GM12878 (cell line): ENCODE results near the gene NT5C1A. TPM values are rescaled to one million over a fixed set of nuclear protein-coding genes. Genes with fewer than 3 reads are reported as not detected.

ENCODE experiments used
- ATAC-seq: fragments of 200-7000 bp; cut with Tn5 transposase; 3 replicates; pipeline ENCODE4 v1.9.1; 2020; ENCODE audit warnings: mild to moderate bottlenecking, moderate library complexity
- BruUV-seq: library from RNA; stranded (reverse); fragments of 400-500 nt; replicated peaks from 2 replicates; lab custom pipeline; 2021; lab: Mats Ljungman, UMichigan
- CTCF ChIA-PET: fragments of 300-600 bp; sonication (Branson Sonifier 250); formaldehyde crosslinking; extraction: SDS; loops from one replicate; lab custom pipeline; 2021; ENCODE audit warnings: inconsistent platforms; lab: Yijun Ruan, JAX
- POLR2A ChIA-PET: fragments of 350-600 bp; formaldehyde crosslinking; extraction: SDS; loops from one replicate; lab custom pipeline; 2021; ENCODE audit warnings: inconsistent platforms; lab: Charles Lee
- RAD21 ChIA-PET: fragments of 300-600 bp; sonication (Branson Sonifier 250); formaldehyde crosslinking; loops from one replicate; lab custom pipeline; 2023; ENCODE audit warnings: antibody characterized with exemption; ENCODE audit not compliant: unreplicated experiment; lab: Charles Lee
- SMC1A ChIA-PET: fragments of 300-600 bp; sonication (Branson Sonifier 250); formaldehyde crosslinking; loops from one replicate; lab custom pipeline; 2023; ENCODE audit not compliant: unreplicated experiment, uncharacterized antibody; lab: Charles Lee
- DNase-seq: peaks from one replicate; pipeline ENCODE4 v3.0.0-alpha.2; 2011; ENCODE audit warnings: low read depth, low spot score
- FAIRE-seq: peaks from 3 replicates; lab custom pipeline; 2011; peaks lifted over from hg19 to GRCh38; lab: Jason Lieb, UNC
- H2AFZ ChIP-seq: 2 replicates; pipeline ENCODE4 v1.6.0; 2011; ENCODE audit warnings: low read depth, low read length, control low read depth; ENCODE audit not compliant: control insufficient read depth
- H3K27ac ChIP-seq: 2 replicates; pipeline ENCODE4 v1.5.1; 2011; ENCODE audit warnings: control low read depth; ENCODE audit not compliant: control insufficient read depth, insufficient read depth
- H3K27me3 ChIP-seq, 2 experiments: replicated peaks in 1 of 2; 2 replicates each; pipeline versions ENCODE4 v1.6.0 to v1.6.1; 2011; ENCODE audit warnings: low read length in 1 of 2; ENCODE audit not compliant: control insufficient read depth in 2 of 2, insufficient read depth in 2 of 2
- H3K36me3 ChIP-seq, 2 experiments: 2 replicates each; pipeline ENCODE4 v1.5.1; 2011; ENCODE audit warnings: low read length in 1 of 2; ENCODE audit not compliant: control insufficient read depth in 2 of 2, insufficient read depth in 2 of 2
- H3K4me1 ChIP-seq: 2 replicates; pipeline ENCODE4 v1.6.1; 2011; ENCODE audit warnings: mild to moderate bottlenecking, low read length, moderate library complexity, mixed read lengths; ENCODE audit not compliant: control insufficient read depth, insufficient read depth
- H3K4me2 ChIP-seq: 2 replicates; pipeline ENCODE4 v1.6.0; 2011; ENCODE audit warnings: control low read depth; ENCODE audit not compliant: control insufficient read depth, insufficient read depth
- H3K4me3 ChIP-seq: fragments of 200-600 bp; sonication (generic); 2 replicates; pipeline ENCODE4 v1.5.1; 2016
- H3K79me2 ChIP-seq: 2 replicates; pipeline ENCODE4 v1.6.0; 2011; ENCODE audit warnings: low read length; ENCODE audit not compliant: control insufficient read depth, insufficient read depth
- H3K9ac ChIP-seq: 2 replicates; pipeline ENCODE4 v1.8.0; 2011; ENCODE audit warnings: low read length, control low read depth, mixed read lengths; ENCODE audit not compliant: control insufficient read depth, insufficient read depth
- H3K9me3 ChIP-seq: replicated peaks from 3 replicates; pipeline ENCODE4 v1.5.1; 2011; ENCODE audit warnings: mild to moderate bottlenecking, low read length; ENCODE audit not compliant: control insufficient read depth, insufficient read depth
- H4K20me1 ChIP-seq: 2 replicates; pipeline ENCODE4 v1.6.0; 2011; ENCODE audit not compliant: control insufficient read depth, insufficient read depth
- FOXK2 ChIP-seq: fragments of 450-650 bp; IDR thresholded peaks from 2 replicates; pipeline ENCODE4 v1.6.1; 2017; ENCODE audit warnings: mild to moderate bottlenecking, moderate library complexity
- NR2C2 ChIP-seq: IDR thresholded peaks from 2 replicates; pipeline ENCODE4 v1.6.1; 2011; ENCODE audit warnings: borderline replicate concordance, low read depth; ENCODE audit not compliant: control insufficient read depth, insufficient read length
- POLR2A ChIP-seq: IDR thresholded peaks from 2 replicates; pipeline ENCODE4 v1.6.1; 2011; ENCODE audit warnings: low read depth, mild to moderate bottlenecking, low read length
- RB1 ChIP-seq: fragments of 450-650 bp; formaldehyde crosslinking; IDR thresholded peaks from 2 replicates; pipeline ENCODE4 v1.6.1; 2017; ENCODE audit warnings: mild to moderate bottlenecking, borderline replicate concordance
- SMAD5 ChIP-seq: IDR thresholded peaks from 2 replicates; pipeline ENCODE4 v1.6.1; 2016; ENCODE audit warnings: antibody characterized with exemption, low read depth
- WGBS: methylation state at CpG from one replicate; pipeline ENCODE4 v1.1.6; 2016; ENCODE audit warnings: low lambda C conversion rate; ENCODE audit not compliant: insufficient replicate concordance, insufficient coverage; ENCODE audit errors: missing lambda C conversion rate; 5-methylcytosine and 5-hydroxymethylcytosine counted together
- in situ Hi-C: fragments of 300-500 bp; cut with MboI; formaldehyde crosslinking; loops from 9 replicates; pipeline ENCODE4 v1.14.3; 2018; ENCODE audit warnings: mixed read lengths
- intact Hi-C: fragments of 100-400 bp; cut with micrococcal nuclease; formaldehyde crosslinking; loops from one replicate; pipeline ENCODE4 v1.14.2; 2022; ENCODE audit not compliant: unreplicated experiment
- polyA plus RNA-seq, 11 experiments: library from polyadenylated mRNA; depleted of rRNA in 4 of 11; unstranded in 6 of 11; stranded (reverse) in 5 of 11; fragments of >200 nt; fragmentation: Nextera tagmentation in 4 of 11; fragmentation: Illumina TruSeq in 1 of 11; extraction: Ambion mirVana in 4 of 11; extraction: Trizol in 1 of 11; gene quantifications; 1 replicate in 1 of 11; 2 replicates in 10 of 11; pipeline versions ENCODE4 v1.2.1 to v1.2.3, GENCODE V29; 2011 to 2016; ENCODE audit warnings: inconsistent platforms in 2 of 11, missing spikeins in 2 of 11, low read depth in 1 of 11
- total RNA-seq, 4 experiments: library from RNA; depleted of rRNA in 3 of 4; stranded (reverse); fragments of >200 nt in 3 of 4; fragmentation: Illumina TruSeq in 1 of 4; extraction: Trizol in 1 of 4; gene quantifications; 2 replicates each; pipeline versions ENCODE4 v1.2.1 to v1.2.3, GENCODE V29; 2013 to 2021
- TF ChIP-seq, protein P1 (sequence below): fragments of 450-650 bp; IDR thresholded peaks from 2 replicates; pipeline ENCODE4 v1.6.1; 2017; ENCODE audit warnings: mild to moderate bottlenecking, moderate library complexity
- TF ChIP-seq, protein P2 (sequence below): IDR thresholded peaks from 2 replicates; pipeline ENCODE4 v1.6.1; 2012; ENCODE audit warnings: low read length, inconsistent platforms
- TF ChIP-seq, protein P3 (sequence below): IDR thresholded peaks from 2 replicates; pipeline ENCODE4 v1.6.1; 2012; ENCODE audit warnings: mild to moderate bottlenecking, low read depth, low read length
- TF ChIP-seq, protein P4 (sequence below): fragments of 150-350 bp; IDR thresholded peaks from 2 replicates; pipeline ENCODE4 v1.6.1; 2014; ENCODE audit warnings: mild to moderate bottlenecking, low read depth, low read length

NT5C1A gene
- total and polyA plus RNA-seq, 10 of the 15 experiments (the other 5 are each of a cell fraction or from before 2014, with no cell fraction given) = 0.05 to 0.77 (median 0.22) TPM; not detected in 1

DNA sequence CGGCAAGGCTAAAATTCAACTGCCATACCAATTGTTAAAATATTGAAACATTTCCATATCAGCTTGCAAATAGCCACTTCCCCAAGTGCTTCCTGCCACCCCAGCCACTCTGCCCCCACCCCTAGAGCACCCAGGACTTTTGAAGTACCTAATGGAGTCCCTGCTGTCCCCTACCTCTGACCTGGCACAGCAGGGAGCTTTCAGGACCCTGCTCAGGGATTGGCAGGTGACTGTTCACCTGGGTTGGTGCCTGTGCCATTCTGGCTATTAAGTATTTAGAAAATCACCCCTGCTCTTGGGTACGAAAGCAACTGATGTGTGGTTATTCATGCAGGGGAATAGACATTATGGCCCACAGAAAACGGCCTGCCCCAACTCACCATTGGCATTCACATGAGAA lies 28.4 kb upstream of the NT5C1A start:
- in situ Hi-C loops (no loop called here), intact Hi-C loops (no loop called here)
- ChIA-PET RAD21 (interaction anchor here (0.7 kb wide), 1 partner anchor 18 kb away, joined by 3 read pairs; no protein-coding TSS in a partner anchor), POLR2A (no interaction called here), SMC1A (interaction anchor here (0.8 to 1.8 kb wide), 3 partner anchors 27 to 99 kb away, joined by 3 to 5 read pairs (median 3); no protein-coding TSS in a partner anchor), CTCF (interaction anchor here (0.6 to 6.5 kb wide), 7 partner anchors 11 to 645 kb away, joined by 3 to 39 read pairs (median 3); no protein-coding TSS in a partner anchor)
- Histone ChIP-seq H3K27ac (no peak overlapping the region), H3K9me3 (no peaks in the 10 kb centered on the region), H3K27me3 (no peaks in the 10 kb centered on the region; a peak in 1 of 4 replicates), H2AFZ (no peak overlapping the region), H4K20me1 (no peaks in the 10 kb centered on the region), H3K36me3 (no peaks in the 10 kb centered on the region), H3K4me3 (no peak overlapping the region), H3K79me2 (no peaks in the 10 kb centered on the region), H3K4me1 (no peaks in the 10 kb centered on the region), H3K4me2 (no peak overlapping the region), H3K9ac (no peak overlapping the region)
- WGBS = 33% methylated on average over 3 of the region's 3 CpGs
- ATAC-seq = no peak
- FAIRE-seq = no peak
- DNase-seq = no peak
- no TSS peak for BruUV-seq
- TF ChIP-seq POLR2A (no peak), RB1 (no peak), FOXK2 (no peak), SMAD5 (no peak), NR2C2 (no peak)
- TF ChIP-seq, protein P1, sequence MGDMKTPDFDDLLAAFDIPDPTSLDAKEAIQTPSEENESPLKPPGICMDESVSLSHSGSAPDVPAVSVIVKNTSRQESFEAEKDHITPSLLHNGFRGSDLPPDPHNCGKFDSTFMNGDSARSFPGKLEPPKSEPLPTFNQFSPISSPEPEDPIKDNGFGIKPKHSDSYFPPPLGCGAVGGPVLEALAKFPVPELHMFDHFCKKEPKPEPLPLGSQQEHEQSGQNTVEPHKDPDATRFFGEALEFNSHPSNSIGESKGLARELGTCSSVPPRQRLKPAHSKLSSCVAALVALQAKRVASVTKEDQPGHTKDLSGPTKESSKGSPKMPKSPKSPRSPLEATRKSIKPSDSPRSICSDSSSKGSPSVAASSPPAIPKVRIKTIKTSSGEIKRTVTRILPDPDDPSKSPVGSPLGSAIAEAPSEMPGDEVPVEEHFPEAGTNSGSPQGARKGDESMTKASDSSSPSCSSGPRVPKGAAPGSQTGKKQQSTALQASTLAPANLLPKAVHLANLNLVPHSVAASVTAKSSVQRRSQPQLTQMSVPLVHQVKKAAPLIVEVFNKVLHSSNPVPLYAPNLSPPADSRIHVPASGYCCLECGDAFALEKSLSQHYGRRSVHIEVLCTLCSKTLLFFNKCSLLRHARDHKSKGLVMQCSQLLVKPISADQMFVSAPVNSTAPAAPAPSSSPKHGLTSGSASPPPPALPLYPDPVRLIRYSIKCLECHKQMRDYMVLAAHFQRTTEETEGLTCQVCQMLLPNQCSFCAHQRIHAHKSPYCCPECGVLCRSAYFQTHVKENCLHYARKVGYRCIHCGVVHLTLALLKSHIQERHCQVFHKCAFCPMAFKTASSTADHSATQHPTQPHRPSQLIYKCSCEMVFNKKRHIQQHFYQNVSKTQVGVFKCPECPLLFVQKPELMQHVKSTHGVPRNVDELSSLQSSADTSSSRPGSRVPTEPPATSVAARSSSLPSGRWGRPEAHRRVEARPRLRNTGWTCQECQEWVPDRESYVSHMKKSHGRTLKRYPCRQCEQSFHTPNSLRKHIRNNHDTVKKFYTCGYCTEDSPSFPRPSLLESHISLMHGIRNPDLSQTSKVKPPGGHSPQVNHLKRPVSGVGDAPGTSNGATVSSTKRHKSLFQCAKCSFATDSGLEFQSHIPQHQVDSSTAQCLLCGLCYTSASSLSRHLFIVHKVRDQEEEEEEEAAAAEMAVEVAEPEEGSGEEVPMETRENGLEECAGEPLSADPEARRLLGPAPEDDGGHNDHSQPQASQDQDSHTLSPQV = no peak
- TF ChIP-seq, protein P2, sequence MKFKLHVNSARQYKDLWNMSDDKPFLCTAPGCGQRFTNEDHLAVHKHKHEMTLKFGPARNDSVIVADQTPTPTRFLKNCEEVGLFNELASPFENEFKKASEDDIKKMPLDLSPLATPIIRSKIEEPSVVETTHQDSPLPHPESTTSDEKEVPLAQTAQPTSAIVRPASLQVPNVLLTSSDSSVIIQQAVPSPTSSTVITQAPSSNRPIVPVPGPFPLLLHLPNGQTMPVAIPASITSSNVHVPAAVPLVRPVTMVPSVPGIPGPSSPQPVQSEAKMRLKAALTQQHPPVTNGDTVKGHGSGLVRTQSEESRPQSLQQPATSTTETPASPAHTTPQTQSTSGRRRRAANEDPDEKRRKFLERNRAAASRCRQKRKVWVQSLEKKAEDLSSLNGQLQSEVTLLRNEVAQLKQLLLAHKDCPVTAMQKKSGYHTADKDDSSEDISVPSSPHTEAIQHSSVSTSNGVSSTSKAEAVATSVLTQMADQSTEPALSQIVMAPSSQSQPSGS = no peak
- TF ChIP-seq, protein P3, sequence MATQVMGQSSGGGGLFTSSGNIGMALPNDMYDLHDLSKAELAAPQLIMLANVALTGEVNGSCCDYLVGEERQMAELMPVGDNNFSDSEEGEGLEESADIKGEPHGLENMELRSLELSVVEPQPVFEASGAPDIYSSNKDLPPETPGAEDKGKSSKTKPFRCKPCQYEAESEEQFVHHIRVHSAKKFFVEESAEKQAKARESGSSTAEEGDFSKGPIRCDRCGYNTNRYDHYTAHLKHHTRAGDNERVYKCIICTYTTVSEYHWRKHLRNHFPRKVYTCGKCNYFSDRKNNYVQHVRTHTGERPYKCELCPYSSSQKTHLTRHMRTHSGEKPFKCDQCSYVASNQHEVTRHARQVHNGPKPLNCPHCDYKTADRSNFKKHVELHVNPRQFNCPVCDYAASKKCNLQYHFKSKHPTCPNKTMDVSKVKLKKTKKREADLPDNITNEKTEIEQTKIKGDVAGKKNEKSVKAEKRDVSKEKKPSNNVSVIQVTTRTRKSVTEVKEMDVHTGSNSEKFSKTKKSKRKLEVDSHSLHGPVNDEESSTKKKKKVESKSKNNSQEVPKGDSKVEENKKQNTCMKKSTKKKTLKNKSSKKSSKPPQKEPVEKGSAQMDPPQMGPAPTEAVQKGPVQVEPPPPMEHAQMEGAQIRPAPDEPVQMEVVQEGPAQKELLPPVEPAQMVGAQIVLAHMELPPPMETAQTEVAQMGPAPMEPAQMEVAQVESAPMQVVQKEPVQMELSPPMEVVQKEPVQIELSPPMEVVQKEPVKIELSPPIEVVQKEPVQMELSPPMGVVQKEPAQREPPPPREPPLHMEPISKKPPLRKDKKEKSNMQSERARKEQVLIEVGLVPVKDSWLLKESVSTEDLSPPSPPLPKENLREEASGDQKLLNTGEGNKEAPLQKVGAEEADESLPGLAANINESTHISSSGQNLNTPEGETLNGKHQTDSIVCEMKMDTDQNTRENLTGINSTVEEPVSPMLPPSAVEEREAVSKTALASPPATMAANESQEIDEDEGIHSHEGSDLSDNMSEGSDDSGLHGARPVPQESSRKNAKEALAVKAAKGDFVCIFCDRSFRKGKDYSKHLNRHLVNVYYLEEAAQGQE = no peak
- TF ChIP-seq, protein P4, sequence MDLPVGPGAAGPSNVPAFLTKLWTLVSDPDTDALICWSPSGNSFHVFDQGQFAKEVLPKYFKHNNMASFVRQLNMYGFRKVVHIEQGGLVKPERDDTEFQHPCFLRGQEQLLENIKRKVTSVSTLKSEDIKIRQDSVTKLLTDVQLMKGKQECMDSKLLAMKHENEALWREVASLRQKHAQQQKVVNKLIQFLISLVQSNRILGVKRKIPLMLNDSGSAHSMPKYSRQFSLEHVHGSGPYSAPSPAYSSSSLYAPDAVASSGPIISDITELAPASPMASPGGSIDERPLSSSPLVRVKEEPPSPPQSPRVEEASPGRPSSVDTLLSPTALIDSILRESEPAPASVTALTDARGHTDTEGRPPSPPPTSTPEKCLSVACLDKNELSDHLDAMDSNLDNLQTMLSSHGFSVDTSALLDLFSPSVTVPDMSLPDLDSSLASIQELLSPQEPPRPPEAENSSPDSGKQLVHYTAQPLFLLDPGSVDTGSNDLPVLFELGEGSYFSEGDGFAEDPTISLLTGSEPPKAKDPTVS = no peak
